BLaER1 treated with 17β-estradiol and CSF1 and Interleukin-3, amounts not matched to agents 10 nM and 100 nM (cell line): Measurements from ENCODE around the gene OTUB2.

Source experiments
- H3K27ac ChIP-seq, 11 experiments: shearing (Covaris generic); formaldehyde crosslinking; 2 replicates each; pipeline ENCODE4 v1.8.1; 2022
- H3K27me3 ChIP-seq, 11 experiments: shearing (Covaris generic); formaldehyde crosslinking; 2 replicates each; pipeline ENCODE4 v1.8.1; 2022
- H3K36me3 ChIP-seq, 11 experiments: shearing (Covaris generic); formaldehyde crosslinking; 2 replicates each; pipeline ENCODE4 v1.8.1; 2022
- H3K4me1 ChIP-seq, 10 experiments: shearing (Covaris generic); formaldehyde crosslinking; 2 replicates each; pipeline ENCODE4 v1.8.1; 2022
- H3K4me2 ChIP-seq, 11 experiments: shearing (Covaris generic); formaldehyde crosslinking; 2 replicates each; pipeline ENCODE4 v1.8.1; 2022
- H3K4me3 ChIP-seq, 10 experiments: shearing (Covaris generic); formaldehyde crosslinking; 2 replicates each; pipeline ENCODE4 v1.8.1; 2022
- H3K9ac ChIP-seq, 11 experiments: shearing (Covaris generic); formaldehyde crosslinking; 2 replicates each; pipeline ENCODE4 v1.8.1; 2022
- H3K9me3 ChIP-seq, 11 experiments: shearing (Covaris generic); formaldehyde crosslinking; replicated peaks in 1 of 11; 2 replicates each; pipeline ENCODE4 v1.8.1; 2022
- H4K20me1 ChIP-seq, 11 experiments: shearing (Covaris generic); formaldehyde crosslinking; 2 replicates each; pipeline ENCODE4 v1.8.1; 2022
- Cebpa-rat ChIP-seq, 11 experiments: shearing (Covaris generic); IDR thresholded peaks; 2 replicates each; pipeline ENCODE4 v1.8.1; 2022

The OTUB2 gene

GRCh38 chr14:94077823-94078222, 51.7 kb downstream of the OTUB2 start:
- peaks cover 36 to 41% (median 38%) of the 10 kb centered on the region in 10 experiments for H3K4me1 ChIP-seq
- H3K27ac ChIP-seq, result no peak overlapping the region
- H3K4me2 ChIP-seq, result peak overlapping the region; percentile 69 to 99 (median 92)
- H3K9me3 ChIP-seq, result peaks cover 45 to 68% (median 57%) of the 10 kb centered on the region in 11 experiments
- H4K20me1 ChIP-seq, result peaks cover 19 to 74% (median 38%) of the 10 kb centered on the region in 11 experiments; a peak in 20 of 22 replicates
- no peak overlapping the region for H3K9ac ChIP-seq
- no peak for TF ChIP-seq Cebpa-rat (IDR thresholded peaks at IDR 0.05)
- peak overlapping the region; percentile 82 to 99 (median 94); a peak in 17 of 20 replicates for H3K4me3 ChIP-seq
- no peaks in the 10 kb centered on the region for H3K27me3 ChIP-seq
- H3K36me3 ChIP-seq, result peaks cover 58 to 69% (median 66%) of the 10 kb centered on the region in 11 experiments

- H3K9me3 ChIP-seq, result peaks cover 23 to 47% (median 34%) of the 10 kb centered on the region in 11 experiments
- no peak for TF ChIP-seq Cebpa-rat (IDR thresholded peaks at IDR 0.05)
- H3K4me2 ChIP-seq, result peak overlapping the region; percentile 69 to 99 (median 92)
- peak overlapping the region; percentile 90 to 98 (median 95) for H3K9ac ChIP-seq
- H4K20me1 ChIP-seq, result peaks cover 19 to 55% (median 36%) of the 10 kb centered on the region in 11 experiments; a peak in 20 of 22 replicates
- no peaks in the 10 kb centered on the region for H3K27me3 ChIP-seq
- peaks cover 36 to 41% (median 38%) of the 10 kb centered on the region in 10 experiments for H3K4me1 ChIP-seq
- H3K27ac ChIP-seq, result peak overlapping the region; percentile 86 to 98 (median 94)
- peaks cover 41 to 46% (median 44%) of the 10 kb centered on the region in 11 experiments for H3K36me3 ChIP-seq
- H3K4me3 ChIP-seq, result peak overlapping the region; percentile 82 to 99 (median 94)
Observed at GRCh38 chr14:94079891-94080620, 53.9 kb downstream of the OTUB2 start.

- no peaks in the 10 kb centered on the region for H3K27me3 ChIP-seq
- H3K4me3 ChIP-seq, result peak within 1 kb of the TSS; percentile 82 to 99 (median 94)
- peaks cover 19 to 48% (median 33%) of the 10 kb centered on the region in 11 experiments; a peak in 20 of 22 replicates for H4K20me1 ChIP-seq
- TF ChIP-seq Cebpa-rat (IDR thresholded peaks at IDR 0.05), result no peak
- H3K9ac ChIP-seq, result peak within 1 kb of the TSS; percentile 90 to 98 (median 95)
- H3K4me2 ChIP-seq, result peak within 1 kb of the TSS; percentile 69 to 99 (median 93)
- H3K27ac ChIP-seq, result peak within 1 kb of the TSS; percentile 86 to 98 (median 94)
- peaks cover 36 to 41% (median 38%) of the 10 kb centered on the region in 10 experiments for H3K4me1 ChIP-seq
- H3K36me3 ChIP-seq, result peaks cover 33 to 39% (median 37%) of the 10 kb centered on the region in 11 experiments
- peaks cover 15 to 40% (median 27%) of the 10 kb centered on the region in 11 experiments for H3K9me3 ChIP-seq
Observed at GRCh38 chr14:94080621-94081385, 54.7 kb downstream of the OTUB2 start, which contains the start of the genes DDX24 and IFI27L1. Gene DDX24, minus strand, starts transcription at chr14:94081202. Its CDS starts 1,460 bp downstream, at chr14:94079742. Gene IFI27L1, plus strand, starts transcription at chr14:94081310. Its CDS starts 15,628 bp downstream, at chr14:94096938.

DNA sequence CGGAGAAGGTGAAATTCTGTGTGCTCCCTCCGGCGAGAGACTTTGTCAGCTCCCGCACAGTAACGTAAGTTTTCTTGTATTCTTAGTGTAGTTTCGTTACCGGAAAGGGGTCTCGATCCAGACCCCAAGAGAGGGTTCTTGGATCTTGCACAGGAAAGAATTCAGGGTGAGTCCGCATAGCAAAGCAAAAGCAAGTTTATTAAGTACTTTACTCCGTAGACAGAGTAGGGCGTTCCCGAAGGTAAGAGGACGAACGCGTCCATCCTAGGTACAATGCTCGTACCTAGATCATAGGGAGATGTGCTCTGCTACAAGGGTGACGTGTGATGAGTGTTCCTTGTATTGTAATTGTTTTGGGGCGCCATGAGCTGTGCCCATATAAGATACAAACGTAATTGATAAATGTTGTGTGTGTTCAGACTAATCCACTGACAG, 55.3 kb downstream of the OTUB2 start:
- no peak for TF ChIP-seq Cebpa-rat (IDR thresholded peaks at IDR 0.05)
- Histone ChIP-seq H3K4me2 (peak overlapping the region; percentile 69 to 93 (median 90)), H3K9me3 (peaks cover 9 to 34% (median 21%) of the 10 kb centered on the region in 11 experiments), H3K27ac (peak overlapping the region; percentile 31 to 98 (median 94); a peak in 21 of 22 replicates), H3K36me3 (peaks cover 27 to 33% (median 31%) of the 10 kb centered on the region in 11 experiments), H3K27me3 (no peaks in the 10 kb centered on the region), H3K9ac (peak overlapping the region; percentile 90 to 98 (median 95)), H4K20me1 (peaks cover 19 to 42% (median 33%) of the 10 kb centered on the region in 11 experiments; a peak in 20 of 22 replicates), H3K4me1 (peaks cover 36 to 41% (median 38%) of the 10 kb centered on the region in 10 experiments), H3K4me3 (peak overlapping the region; percentile 82 to 99 (median 94))

DNA sequence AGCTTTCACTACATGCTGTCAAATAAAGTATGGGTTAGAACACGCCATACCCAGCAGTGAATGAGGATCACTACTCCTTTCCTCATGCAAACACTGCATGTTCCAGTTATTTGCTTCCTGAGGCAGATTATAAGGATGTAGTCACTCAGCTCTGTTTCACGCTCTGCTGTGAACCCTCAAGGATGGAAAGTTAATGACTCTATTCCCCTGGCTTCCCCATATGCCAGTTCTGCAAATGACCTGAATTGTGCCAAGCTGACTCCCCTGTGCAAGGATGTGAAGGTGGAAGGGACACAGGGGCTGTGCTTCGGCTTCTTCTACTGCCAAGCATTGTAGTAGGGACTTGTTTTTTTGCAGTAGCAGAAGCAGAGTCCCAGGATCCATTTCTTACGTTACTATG, 61.8 kb downstream of the OTUB2 start:
- Histone ChIP-seq H3K27ac (no peak overlapping the region), H3K4me2 (no peak overlapping the region), H3K27me3 (no peaks in the 10 kb centered on the region), H3K36me3 (no peaks in the 10 kb centered on the region), H3K4me3 (no peak overlapping the region), H4K20me1 (no peaks in the 10 kb centered on the region), H3K9ac (no peak overlapping the region), H3K4me1 (no peaks in the 10 kb centered on the region), H3K9me3 (peaks cover 0 to 3% (median 0%) of the 10 kb centered on the region in 11 experiments; a peak in 1 of 22 replicates)
- no peak for TF ChIP-seq Cebpa-rat (IDR thresholded peaks at IDR 0.05)

DNA sequence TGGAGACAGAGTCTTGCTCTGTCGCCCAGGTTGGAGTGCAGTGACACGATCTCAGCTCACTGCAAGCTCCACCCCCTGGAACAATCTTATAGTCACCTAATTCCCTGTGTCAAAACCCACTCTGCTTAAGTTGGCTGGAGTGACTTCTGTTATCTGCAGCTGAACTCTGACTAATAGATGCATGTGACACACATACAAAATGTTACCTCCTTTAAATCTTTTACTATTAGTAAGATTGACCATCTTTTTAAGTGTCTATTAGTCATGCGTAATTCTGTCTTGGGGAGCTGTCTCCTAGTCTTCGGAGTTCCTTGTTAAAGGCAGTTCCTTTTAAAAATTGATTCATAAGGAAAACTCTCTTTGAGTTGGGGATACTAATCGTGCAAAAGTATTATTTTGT, 62.4 kb downstream of the OTUB2 start:
- H3K36me3 ChIP-seq, result no peaks in the 10 kb centered on the region
- TF ChIP-seq Cebpa-rat (IDR thresholded peaks at IDR 0.05), result no peak
- no peak overlapping the region for H3K9ac ChIP-seq
- no peaks in the 10 kb centered on the region for H3K27me3 ChIP-seq
- H3K9me3 ChIP-seq, result 0 out of 22 replicates have a peak, but pooled peaks cover 0 to 3% (median 0%) of the 10 kb centered on the region in 11 experiments
- H3K27ac ChIP-seq, result no peak overlapping the region
- H4K20me1 ChIP-seq, result no peaks in the 10 kb centered on the region
- no peak overlapping the region for H3K4me3 ChIP-seq
- H3K4me2 ChIP-seq, result no peak overlapping the region
- no peaks in the 10 kb centered on the region for H3K4me1 ChIP-seq

GRCh38 chr14:94089479-94089878, 63.3 kb downstream of the OTUB2 start:
- H3K4me1 ChIP-seq, result no peaks in the 10 kb centered on the region
- H3K27me3 ChIP-seq, result no peaks in the 10 kb centered on the region
- no peak overlapping the region for H3K27ac ChIP-seq
- no peaks in the 10 kb centered on the region for H3K36me3 ChIP-seq
- no peak overlapping the region for H3K4me3 ChIP-seq
- 0 out of 22 replicates have a peak, but pooled peaks cover 0 to 3% (median 0%) of the 10 kb centered on the region in 11 experiments for H3K9me3 ChIP-seq
- H4K20me1 ChIP-seq, result no peaks in the 10 kb centered on the region
- no peak overlapping the region for H3K9ac ChIP-seq
- H3K4me2 ChIP-seq, result no peak overlapping the region
- TF ChIP-seq Cebpa-rat (IDR thresholded peaks at IDR 0.05), result no peak

- TF ChIP-seq Cebpa-rat (IDR thresholded peaks at IDR 0.05), result no peak
- peaks cover 0 to 6% (median 0%) of the 10 kb centered on the region in 10 experiments; a peak in 4 of 20 replicates for H3K4me1 ChIP-seq
- H3K4me2 ChIP-seq, result no peak overlapping the region
- H3K36me3 ChIP-seq, result peaks cover 0 to 19% (median 12%) of the 10 kb centered on the region in 11 experiments; a peak in 14 of 22 replicates
- no peak overlapping the region for H3K27ac ChIP-seq
- no peak overlapping the region for H3K9ac ChIP-seq
- H3K27me3 ChIP-seq, result no peaks in the 10 kb centered on the region
- no peaks in the 10 kb centered on the region for H4K20me1 ChIP-seq
- H3K4me3 ChIP-seq, result no peak overlapping the region
- H3K9me3 ChIP-seq, result no peaks in the 10 kb centered on the region
Observed at GRCh38 chr14:94093418-94093817, 67.3 kb downstream of the OTUB2 start.
